HCT116 (cell line): Measurements from ENCODE around the gene PTPN23. TPM values are rescaled to one million over a fixed set of nuclear protein-coding genes. Genes with fewer than 3 reads are reported as not detected.

Source experiments
- ATAC-seq: fragments of 200-7000 bp; cut with Tn5 transposase; 2 replicates; pipeline ENCODE4 v1.9.1; 2020; ENCODE audit warnings: mild to moderate bottlenecking, moderate library complexity
- BruUV-seq: library from RNA; stranded (reverse); fragments of 400-500 nt; replicated peaks from 2 replicates; lab custom pipeline; 2021; lab: Mats Ljungman, UMichigan
- CTCF ChIA-PET: fragments of 300-600 bp; sonication (Branson Sonifier 250); formaldehyde crosslinking; loops from one replicate; lab custom pipeline; 2021; ENCODE audit warnings: antibody characterized with exemption; lab: Charles Lee
- POLR2A ChIA-PET: fragments of 300-600, 350-600 bp; sonication (Branson Sonifier 250); formaldehyde crosslinking; loops from one replicate; lab custom pipeline; 2021; ENCODE audit warnings: antibody characterized with exemption; lab: Charles Lee
- RAD21 ChIA-PET, 2 experiments: fragments of 300-600 bp; sonication (Branson Sonifier 250); formaldehyde crosslinking; loops; one replicate each; lab custom pipeline; 2023; ENCODE audit warnings: low total read pairs in 2 of 2; ENCODE audit not compliant: uncharacterized antibody in 2 of 2, unreplicated experiment in 2 of 2, low non-redundant PET in 1 of 2; lab: Charles Lee
- DNase-seq: peaks from one replicate; pipeline ENCODE4 v3.0.0-alpha.2; 2010; ENCODE audit warnings: low read depth, low spot score
- H2AFZ ChIP-seq: fragments of 200-600 bp; shearing (Covaris generic), sonication (generic); 2 replicates; pipeline ENCODE4 v1.6.1; 2017; ENCODE audit warnings: low read depth, mixed run types, mixed read lengths, antibody characterized with exemption, low read length; ENCODE audit not compliant: poor library complexity, severe bottlenecking
- H3K27ac ChIP-seq: 2 replicates; pipeline ENCODE4 v1.5.1; 2012; ENCODE audit warnings: low read depth, low read length
- H3K27me3 ChIP-seq: fragments of 200-600 bp; sonication (generic); 2 replicates; pipeline ENCODE4 v1.6.1; 2016; ENCODE audit warnings: mixed run types, low read length, mixed read lengths; ENCODE audit not compliant: insufficient read depth
- H3K36me3 ChIP-seq, 2 experiments: fragments of 200-500 bp in 1 of 2; fragments of 200-600 bp in 1 of 2; sonication (Bioruptor generic) in 1 of 2; sonication (generic) in 1 of 2; 2 replicates each; pipeline versions ENCODE4 v1.5.1 to v1.6.1; 2014 to 2016; ENCODE audit warnings: low read length in 2 of 2, inconsistent platforms in 1 of 2, mixed read lengths in 1 of 2, mixed run types in 1 of 2; ENCODE audit not compliant: insufficient read depth in 2 of 2, control insufficient read depth in 1 of 2
- H3K4me1 ChIP-seq, 2 experiments: fragments of 200-600 bp in 1 of 2; sonication (generic) in 1 of 2; 2 replicates each; pipeline versions ENCODE4 v1.5.1 to v1.6.1; 2012 to 2017; ENCODE audit warnings: low read length in 2 of 2, inconsistent platforms in 1 of 2, mild to moderate bottlenecking in 1 of 2, mixed read lengths in 1 of 2, mixed run types in 1 of 2, moderate library complexity in 1 of 2; ENCODE audit not compliant: insufficient read depth in 2 of 2, control insufficient read depth in 1 of 2
- H3K4me2 ChIP-seq: fragments of 200-600 bp; sonication (generic); 2 replicates; pipeline ENCODE4 v1.6.1; 2017; ENCODE audit warnings: mixed run types, low read length, mixed read lengths
- H3K4me3 ChIP-seq, 2 experiments: fragments of 200-600 bp in 1 of 2; sonication (generic) in 1 of 2; replicated peaks in 1 of 2; 2 replicates each; pipeline ENCODE4 v1.5.1; 2011 to 2016; ENCODE audit warnings: low read length in 2 of 2, control low read depth in 1 of 2, low read depth in 1 of 2, mild to moderate bottlenecking in 1 of 2, mixed read lengths in 1 of 2, mixed run types in 1 of 2
- H3K79me2 ChIP-seq: fragments of 200-600 bp; sonication (generic); 2 replicates; pipeline ENCODE4 v1.6.1; 2017; ENCODE audit warnings: mild to moderate bottlenecking, mixed run types, low read length, moderate library complexity, mixed read lengths; ENCODE audit not compliant: insufficient read depth
- H3K9ac ChIP-seq: fragments of 200-600 bp; sonication (generic); 2 replicates; pipeline ENCODE4 v1.6.1; 2016; ENCODE audit warnings: low read length, mixed read lengths
- H3K9me2 ChIP-seq: fragments of 200-600 bp; sonication (generic), shearing (Covaris generic); 2 replicates; pipeline ENCODE4 v1.6.1; 2017; ENCODE audit warnings: mixed run types, mild to moderate bottlenecking, moderate library complexity; ENCODE audit not compliant: insufficient read depth
- H3K9me3 ChIP-seq, 2 experiments: fragments of 200-500 bp in 1 of 2; fragments of 200-600 bp in 1 of 2; sonication (Bioruptor generic) in 1 of 2; sonication (generic) in 1 of 2; 2 replicates each; pipeline ENCODE4 v1.6.1; 2014 to 2017; ENCODE audit warnings: low read length in 2 of 2, mixed read lengths in 2 of 2, inconsistent platforms in 1 of 2, low read depth in 1 of 2, mild to moderate bottlenecking in 1 of 2, mixed run types in 1 of 2, moderate library complexity in 1 of 2; ENCODE audit not compliant: control insufficient read depth in 1 of 2, insufficient read depth in 1 of 2
- H4K20me1 ChIP-seq: fragments of 200-600 bp; sonication (generic), shearing (Covaris generic); 2 replicates; pipeline ENCODE4 v1.6.1; 2017; ENCODE audit warnings: mixed run types, mild to moderate bottlenecking, moderate library complexity; ENCODE audit not compliant: insufficient read depth
- CBX3 ChIP-seq: IDR thresholded peaks from 2 replicates; pipeline ENCODE4 v1.6.1; 2012; ENCODE audit warnings: low read depth
- ELF1 ChIP-seq: IDR thresholded peaks from 2 replicates; pipeline ENCODE4 v1.6.1; 2012; ENCODE audit warnings: low read depth, borderline replicate concordance
- FOSL1 ChIP-seq: IDR thresholded peaks from 2 replicates; pipeline ENCODE4 v1.6.1; 2012; ENCODE audit warnings: low read depth
- JUND ChIP-seq: IDR thresholded peaks from 2 replicates; pipeline ENCODE4 v1.6.1; 2012
- POLR2A ChIP-seq: IDR thresholded peaks from 2 replicates; pipeline ENCODE4 v1.7.0; 2011; ENCODE audit warnings: borderline replicate concordance; ENCODE audit not compliant: insufficient read depth, insufficient read length; ENCODE audit errors: extremely low read depth
- RAD21 ChIP-seq: IDR thresholded peaks from 2 replicates; pipeline ENCODE4 v1.6.1; 2012; ENCODE audit warnings: low read depth, mild to moderate bottlenecking
- SP1 ChIP-seq: IDR thresholded peaks from 2 replicates; pipeline ENCODE4 v1.6.1; 2012; ENCODE audit warnings: low read depth
- ZFX ChIP-seq: fragments of 450-650 bp; IDR thresholded peaks from 2 replicates; pipeline ENCODE4 v1.6.1; 2017
- ZNF274 ChIP-seq: fragments of 200-500 bp; sonication (Bioruptor generic); IDR thresholded peaks from 2 replicates; pipeline ENCODE4 v1.6.1; 2014; ENCODE audit warnings: mild to moderate bottlenecking, low read depth, low read length, inconsistent platforms
- intact Hi-C: fragments of 100-400 bp; cut with micrococcal nuclease; formaldehyde crosslinking; loops from 2 replicates; pipeline ENCODE4 v1.10.0; 2022
- total RNA-seq: library from RNA; stranded (reverse); gene quantifications from one replicate; pipeline ENCODE4 v1.2.1, GENCODE V29; 2021; ENCODE audit not compliant: unreplicated experiment
- TF ChIP-seq, protein P1 (sequence below), 3 experiments: fragments of 200-600 bp in 1 of 3; sonication (generic) in 1 of 3; IDR thresholded peaks in 2 of 3; conservative IDR thresholded peaks in 1 of 3; 2 replicates each; pipeline ENCODE4 v1.5.1; 2012 to 2017; ENCODE audit warnings: low read depth in 2 of 3, low read length in 2 of 3, antibody characterized with exemption in 1 of 3, borderline replicate concordance in 1 of 3, control low read depth in 1 of 3, mild to moderate bottlenecking in 1 of 3, mixed read lengths in 1 of 3, mixed run types in 1 of 3, moderate library complexity in 1 of 3; ENCODE audit not compliant: insufficient read depth in 1 of 3
- TF ChIP-seq, protein P2 (sequence below): IDR thresholded peaks from 2 replicates; pipeline ENCODE4 v1.6.1; 2012

The PTPN23 gene
- total RNA-seq, 1 experiment from 2014 or later: 56.5 TPM

DNA sequence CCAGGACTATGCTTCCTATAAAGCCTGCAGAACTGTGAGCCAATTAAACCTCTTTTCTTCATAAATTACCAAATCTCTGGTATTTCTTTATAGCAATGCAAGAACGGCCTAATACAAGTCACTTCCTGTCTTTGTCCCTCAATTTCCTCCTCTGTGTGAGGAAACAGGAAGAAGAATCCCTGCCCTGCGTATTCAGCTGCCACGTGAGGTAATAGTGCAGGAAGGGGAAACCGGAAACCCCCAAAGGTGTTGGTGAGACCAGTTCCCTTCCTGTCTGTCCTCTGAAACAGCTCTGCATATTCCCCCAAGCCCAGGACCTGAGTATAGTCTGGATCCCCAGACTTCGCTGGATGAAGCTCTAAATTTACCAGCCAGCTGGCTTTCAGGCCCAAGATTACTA is 18.1 kb upstream of the PTPN23 start (continued):
- TF ChIP-seq, protein P1, sequence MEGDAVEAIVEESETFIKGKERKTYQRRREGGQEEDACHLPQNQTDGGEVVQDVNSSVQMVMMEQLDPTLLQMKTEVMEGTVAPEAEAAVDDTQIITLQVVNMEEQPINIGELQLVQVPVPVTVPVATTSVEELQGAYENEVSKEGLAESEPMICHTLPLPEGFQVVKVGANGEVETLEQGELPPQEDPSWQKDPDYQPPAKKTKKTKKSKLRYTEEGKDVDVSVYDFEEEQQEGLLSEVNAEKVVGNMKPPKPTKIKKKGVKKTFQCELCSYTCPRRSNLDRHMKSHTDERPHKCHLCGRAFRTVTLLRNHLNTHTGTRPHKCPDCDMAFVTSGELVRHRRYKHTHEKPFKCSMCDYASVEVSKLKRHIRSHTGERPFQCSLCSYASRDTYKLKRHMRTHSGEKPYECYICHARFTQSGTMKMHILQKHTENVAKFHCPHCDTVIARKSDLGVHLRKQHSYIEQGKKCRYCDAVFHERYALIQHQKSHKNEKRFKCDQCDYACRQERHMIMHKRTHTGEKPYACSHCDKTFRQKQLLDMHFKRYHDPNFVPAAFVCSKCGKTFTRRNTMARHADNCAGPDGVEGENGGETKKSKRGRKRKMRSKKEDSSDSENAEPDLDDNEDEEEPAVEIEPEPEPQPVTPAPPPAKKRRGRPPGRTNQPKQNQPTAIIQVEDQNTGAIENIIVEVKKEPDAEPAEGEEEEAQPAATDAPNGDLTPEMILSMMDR (IDR thresholded peaks at IDR 0.05 in 2 of 3, conservative IDR thresholded peaks at IDR 0.05 in 1 of 3; ENCODE audit: borderline replicate concordance in 1 of 3, insufficient read depth in 1 of 3, low read depth in 2 of 3, low read length in 2 of 3): no peak
- TF ChIP-seq RAD21: no peak
- TF ChIP-seq SP1: no peak
- no peak for TF ChIP-seq POLR2A
- no peak for TF ChIP-seq ZNF274

DNA sequence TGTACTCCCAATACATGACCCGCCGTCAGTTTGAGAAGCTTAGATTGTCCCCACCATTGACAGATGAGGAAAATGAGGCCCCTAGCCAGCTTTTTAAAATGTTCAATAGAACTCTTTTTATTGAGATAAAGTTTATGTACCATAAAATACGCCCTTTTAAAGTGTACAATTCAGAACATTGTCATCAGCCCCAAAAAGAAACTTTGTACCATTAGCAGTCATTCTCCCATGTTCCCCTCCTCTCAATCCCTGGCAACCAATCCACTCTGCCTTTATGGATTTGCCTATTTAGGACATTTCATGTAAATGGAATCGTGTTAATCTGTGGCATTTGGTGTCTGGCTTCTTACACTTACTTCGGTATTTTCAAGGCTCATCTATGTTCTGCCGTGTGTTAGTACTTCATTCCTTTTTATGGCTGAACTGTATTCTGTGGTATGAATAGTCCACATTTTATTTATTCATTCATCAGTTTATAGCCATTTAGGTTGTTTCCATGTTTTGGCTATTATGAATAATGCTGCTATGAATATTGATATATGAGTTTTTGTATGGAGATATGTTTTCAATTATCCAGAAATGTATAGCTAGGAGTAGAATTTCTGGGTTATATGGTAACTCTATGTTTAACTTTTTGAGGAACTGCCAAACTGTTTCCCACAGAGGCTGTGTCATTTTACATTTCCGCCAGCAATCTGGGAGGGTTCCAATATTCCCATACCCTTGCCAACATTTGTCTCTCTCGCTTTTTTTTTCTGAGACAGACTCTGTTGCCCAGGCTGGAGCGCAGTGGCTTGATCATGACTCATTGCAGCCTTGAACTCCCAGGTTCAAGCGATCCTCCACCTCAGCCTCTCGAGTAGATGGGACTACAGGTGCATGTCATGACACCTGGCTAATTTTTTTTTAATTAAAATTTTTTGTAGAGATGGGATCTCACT is 15.3 kb upstream of the PTPN23 start:
- intact Hi-C loops: no loop called here
- ATAC-seq: no peak
- Histone ChIP-seq H3K4me1 (peaks cover 0 to 7% of the 10 kb centered on the region in 2 experiments; a peak in 2 of 4 replicates), H3K4me3 (no peak overlapping the region), H3K4me2 (no peak overlapping the region), H3K27ac (no peak overlapping the region), H2AFZ (no peak overlapping the region), H3K36me3 (no peaks in the 10 kb centered on the region), H3K79me2 (no peaks in the 10 kb centered on the region), H3K27me3 (no peaks in the 10 kb centered on the region), H3K9me2 (no peaks in the 10 kb centered on the region), H4K20me1 (no peaks in the 10 kb centered on the region), H3K9ac (no peak overlapping the region), H3K9me3 (no peaks in the 10 kb centered on the region)
- POLR2A ChIA-PET: no interaction called here
- BruUV-seq: no TSS peak
- DNase-seq: no peak
- TF ChIP-seq JUND (no peak), FOSL1 (no peak), ZFX (no peak), CBX3 (no peak), ELF1 (no peak), ZNF274 (no peak)
- TF ChIP-seq, protein P2, sequence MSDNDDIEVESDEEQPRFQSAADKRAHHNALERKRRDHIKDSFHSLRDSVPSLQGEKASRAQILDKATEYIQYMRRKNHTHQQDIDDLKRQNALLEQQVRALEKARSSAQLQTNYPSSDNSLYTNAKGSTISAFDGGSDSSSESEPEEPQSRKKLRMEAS: no peak
- CTCF ChIA-PET: no interaction called here
- RAD21 ChIA-PET: no interaction called here
